SK-N-SH (cell line): Measurements from ENCODE around the gene NOXRED1. TPM values are rescaled to one million over a fixed set of nuclear protein-coding genes. Genes with fewer than 3 reads are reported as not detected.
A peak's percentile ranks its signal among the peaks of the same experiment; 100 is the strongest.

Experiments
- CTCF ChIA-PET: fragments of 300-600, 350-600 bp; formaldehyde crosslinking; extraction: SDS; loops from one replicate; lab custom pipeline; 2021; lab: Yijun Ruan, JAX
- POLR2A ChIA-PET: fragments of 350-600 bp; sonication (Branson Sonifier 250); formaldehyde crosslinking; extraction: SDS; loops from one replicate; lab custom pipeline; 2020; ENCODE audit warnings: antibody characterized with exemption, inconsistent platforms; lab: Yijun Ruan, JAX
- DNase-seq: peaks from one replicate; pipeline ENCODE4 v3.0.0; 2012
- H2AFZ ChIP-seq: fragments of 200-600 bp; sonication (generic); 2 replicates; pipeline ENCODE4 v1.8.1; 2016; ENCODE audit warnings: antibody characterized with exemption, mild to moderate bottlenecking, low read depth
- H3F3A ChIP-seq: fragments of 200-600 bp; sonication (generic); replicated peaks from 2 replicates; pipeline ENCODE3; 2016; ENCODE audit warnings: antibody characterized with exemption, mild to moderate bottlenecking; ENCODE audit not compliant: insufficient read depth
- H3K27ac ChIP-seq, 2 experiments: fragments of 200-500 bp in 1 of 2; fragments of 200-600 bp in 1 of 2; sonication (Bioruptor generic) in 1 of 2; sonication (generic), shearing (Covaris generic) in 1 of 2; 2 replicates each; pipeline versions ENCODE4 v1.5.1 to v1.6.1; 2014 to 2016; ENCODE audit warnings: low read depth in 2 of 2, inconsistent platforms in 1 of 2, low read length in 1 of 2, mild to moderate bottlenecking in 1 of 2, mixed read lengths in 1 of 2
- H3K27me3 ChIP-seq: fragments of 200-600 bp; sonication (generic), shearing (Covaris generic); 2 replicates; pipeline ENCODE4 v1.6.1; 2016; ENCODE audit warnings: mixed run types; ENCODE audit not compliant: insufficient read depth
- H3K36me3 ChIP-seq, 2 experiments: fragments of 200-500 bp in 1 of 2; fragments of 200-600 bp in 1 of 2; sonication (Bioruptor generic) in 1 of 2; sonication (generic) in 1 of 2; replicated peaks in 1 of 2; 2 replicates each; pipeline versions ENCODE3 to v1.5.1; 2014 to 2016; ENCODE audit warnings: low read length in 1 of 2, mild to moderate bottlenecking in 1 of 2; ENCODE audit not compliant: insufficient read depth in 2 of 2, control insufficient read depth in 1 of 2
- H3K4me1 ChIP-seq, 2 experiments: fragments of 200-500 bp in 1 of 2; fragments of 200-600 bp in 1 of 2; sonication (Bioruptor generic) in 1 of 2; sonication (generic), shearing (Covaris generic) in 1 of 2; 2 replicates each; pipeline versions ENCODE4 v1.5.1 to v1.6.1; 2014 to 2016; ENCODE audit warnings: low read depth in 1 of 2, low read length in 1 of 2, mixed run types in 1 of 2; ENCODE audit not compliant: insufficient read depth in 2 of 2, control insufficient read depth in 1 of 2
- H3K4me2 ChIP-seq: fragments of 200-600 bp; sonication (generic), shearing (Covaris generic); 2 replicates; pipeline ENCODE4 v1.6.1; 2017; ENCODE audit warnings: mixed run types
- H3K4me3 ChIP-seq, 2 experiments: fragments of 200-500 bp in 1 of 2; fragments of 200-600 bp in 1 of 2; sonication (Bioruptor generic) in 1 of 2; sonication (generic), shearing (Covaris generic) in 1 of 2; 2 replicates each; pipeline versions ENCODE4 v1.5.1 to v1.8.1; 2014 to 2016; ENCODE audit warnings: low read depth in 2 of 2, inconsistent platforms in 1 of 2, low read length in 1 of 2, mild to moderate bottlenecking in 1 of 2, mixed read lengths in 1 of 2, moderate library complexity in 1 of 2
- H3K79me2 ChIP-seq: fragments of 200-600 bp; sonication (generic); 2 replicates; pipeline ENCODE4 v1.8.1; 2017; ENCODE audit warnings: mild to moderate bottlenecking; ENCODE audit not compliant: insufficient read depth
- H3K9ac ChIP-seq: fragments of 200-600 bp; sonication (generic); 2 replicates; pipeline ENCODE4 v1.6.1; 2017; ENCODE audit warnings: mixed run types
- H3K9me2 ChIP-seq: fragments of 200-600 bp; sonication (generic); 2 replicates; pipeline ENCODE4 v1.6.1; 2017; ENCODE audit warnings: mixed run types
- H3K9me3 ChIP-seq: fragments of 200-600 bp; sonication (generic); 2 replicates; pipeline ENCODE4 v1.6.1; 2017; ENCODE audit warnings: mixed run types, mild to moderate bottlenecking, moderate library complexity
- H4K20me1 ChIP-seq: fragments of 200-600 bp; sonication (generic); 2 replicates; pipeline ENCODE4 v1.6.1; 2017; ENCODE audit warnings: mild to moderate bottlenecking, mixed run types; ENCODE audit not compliant: insufficient read depth
- CHD2 ChIP-seq: fragments of 150-350 bp; IDR thresholded peaks from 2 replicates; pipeline ENCODE4 v1.6.1; 2018; ENCODE audit warnings: low read length; ENCODE audit not compliant: partially characterized antibody
- CTCF ChIP-seq: fragments of 200-600 bp; sonication (generic); IDR thresholded peaks from 2 replicates; pipeline ENCODE4 v1.6.1; 2017; ENCODE audit warnings: antibody characterized with exemption, mild to moderate bottlenecking, moderate library complexity
- ELF1 ChIP-seq: IDR thresholded peaks from 2 replicates; pipeline ENCODE4 v1.4.0; 2012
- EP300 ChIP-seq, 2 experiments: IDR thresholded peaks; 2 replicates each; pipeline versions ENCODE4 v1.4.0 to v1.6.1; 2012; ENCODE audit warnings: borderline replicate concordance in 1 of 2, low read depth in 1 of 2, low read length in 1 of 2
- EZH2phosphoT487 ChIP-seq: fragments of 200-600 bp; sonication (generic); IDR thresholded peaks from 2 replicates; pipeline ENCODE4 v1.6.1; 2017; ENCODE audit warnings: low read depth, mixed run types, mild to moderate bottlenecking, antibody characterized with exemption, moderate library complexity, borderline replicate concordance
- FOSL2 ChIP-seq: IDR thresholded peaks from 2 replicates; pipeline ENCODE4 v1.4.0; 2012; ENCODE audit warnings: low read depth, mild to moderate bottlenecking, moderate library complexity, borderline replicate concordance
- FOXJ3 ChIP-seq: sonication (generic); formaldehyde crosslinking; IDR thresholded peaks from 2 replicates; pipeline ENCODE4 v1.5.1; 2020; ENCODE audit warnings: mild to moderate bottlenecking, missing genetic modification reagents
- FOXM1 ChIP-seq: IDR thresholded peaks from 2 replicates; pipeline ENCODE4 v1.4.0; 2012; ENCODE audit warnings: low read depth, mild to moderate bottlenecking
- GABPA ChIP-seq: IDR thresholded peaks from 2 replicates; pipeline ENCODE4 v1.4.0; 2012; ENCODE audit warnings: low read depth, mild to moderate bottlenecking
- GATA2 ChIP-seq: sonication (generic); formaldehyde crosslinking; IDR thresholded peaks from 2 replicates; pipeline ENCODE4 v1.5.0; 2020; ENCODE audit warnings: mild to moderate bottlenecking, missing genetic modification reagents
- IRF3 ChIP-seq: fragments of 150-350 bp; IDR thresholded peaks from 2 replicates; pipeline ENCODE4 v1.6.1; 2016; ENCODE audit warnings: mild to moderate bottlenecking, low read depth, low read length
- JUND ChIP-seq: IDR thresholded peaks from 2 replicates; pipeline ENCODE4 v1.4.0; 2012
- MAX ChIP-seq: IDR thresholded peaks from 2 replicates; pipeline ENCODE4 v1.4.0; 2012; ENCODE audit warnings: low read depth
- MEF2A ChIP-seq: IDR thresholded peaks from 2 replicates; pipeline ENCODE4 v1.4.0; 2012; ENCODE audit warnings: low read depth, borderline replicate concordance
- MXI1 ChIP-seq: IDR thresholded peaks from 2 replicates; pipeline ENCODE4 v1.6.1; 2012; ENCODE audit warnings: mild to moderate bottlenecking, low read depth, low read length, improper control_type of control experiment
- NFIC ChIP-seq: IDR thresholded peaks from 2 replicates; pipeline ENCODE4 v1.4.0; 2012; ENCODE audit warnings: borderline replicate concordance
- NRF1 ChIP-seq: IDR thresholded peaks from 2 replicates; pipeline ENCODE4 v1.6.1; 2012; ENCODE audit warnings: low read depth, mild to moderate bottlenecking, low read length
- PBX3 ChIP-seq: IDR thresholded peaks from 2 replicates; pipeline ENCODE4; 2012
- POLR2AphosphoS5 ChIP-seq: IDR thresholded peaks from 2 replicates; pipeline ENCODE4 v1.6.1; 2012; ENCODE audit warnings: low read depth, low read length
- SMC3 ChIP-seq: IDR thresholded peaks from 2 replicates; pipeline ENCODE4 v1.6.1; 2012; ENCODE audit warnings: low read depth, low read length, improper control_type of control experiment
- TAF1 ChIP-seq: IDR thresholded peaks from 2 replicates; pipeline ENCODE4 v1.6.1; 2012; ENCODE audit warnings: low read depth, mild to moderate bottlenecking, low read length, moderate library complexity, borderline replicate concordance
- TEAD4 ChIP-seq: IDR thresholded peaks from 2 replicates; pipeline ENCODE4 v1.4.0; 2012; ENCODE audit warnings: mild to moderate bottlenecking, borderline replicate concordance; ENCODE audit not compliant: insufficient read depth
- USF1 ChIP-seq: IDR thresholded peaks from 2 replicates; pipeline ENCODE4 v1.4.0; 2012; ENCODE audit warnings: low read depth, borderline replicate concordance
- USF2 ChIP-seq: fragments of 150-350 bp; IDR thresholded peaks from 2 replicates; pipeline ENCODE4 v1.6.1; 2017; ENCODE audit warnings: antibody characterized with exemption, low read length, low read depth, borderline replicate concordance
- YY1 ChIP-seq: IDR thresholded peaks from 2 replicates; pipeline ENCODE4 v1.4.0; 2012; ENCODE audit warnings: low read depth, mild to moderate bottlenecking
- WGBS: methylation state at CpG from one replicate; pipeline ENCODE4 v1.1.6; 2017; ENCODE audit warnings: low lambda C conversion rate; 5-methylcytosine and 5-hydroxymethylcytosine counted together
- polyA plus RNA-seq, 3 experiments: library from polyadenylated mRNA; depleted of rRNA; stranded (reverse); fragments of >200 nt; gene quantifications; 2 replicates each; pipeline ENCODE4 v1.2.3, GENCODE V29; 2012

NOXRED1 gene
- polyA plus RNA-seq, 1 of the 3 experiments (the other 2 are of a cell fraction), result 0.21 TPM

GRCh38 chr14:77376771-77377501, 46.4 kb downstream of the NOXRED1 start, which contains the start of the genes SAMD15 and TMED8:
TSS of gene SAMD15 (plus strand) at chr14:77377379. CDS start at chr14:77377419, 40 bp downstream.
TSS of gene TMED8 (minus strand) at chr14:77377094. CDS start at chr14:77377053, 41 bp downstream.
- peak within 1 kb of the TSS; percentile 90 for H3K4me2 ChIP-seq
- ChIA-PET POLR2A (interaction anchor here (0.6 to 2.2 kb wide), 8 partner anchors 20 to 332 kb away, joined by 3 to 10 read pairs (median 3); partner anchors contain the start of genes AHSA1, GSTZ1, POMT2 and VIPAS39), CTCF (interaction anchor here (0.7 to 1.3 kb wide), 5 partner anchors 10 to 225 kb away, joined by 3 to 5 read pairs (median 3); no protein-coding TSS in a partner anchor)
- H4K20me1 ChIP-seq, result no peaks in the 10 kb centered on the region
- peak; percentile 95 for DNase-seq
- H3K79me2 ChIP-seq, result peaks cover 34% of the 10 kb centered on the region; the same call in 1 of the 2 replicates
- WGBS, result under 1% methylated on average over 46 of the region's 69 CpGs
- no peaks in the 10 kb centered on the region for H3K36me3 ChIP-seq
- peak within 1 kb of the TSS; percentile 97 to 99 for H3K27ac ChIP-seq
- H3K9me2 ChIP-seq, result no peaks in the 10 kb centered on the region
- peaks cover 4 to 11% of the 10 kb centered on the region in 2 experiments; a peak in 3 of 4 replicates for H3K4me1 ChIP-seq
- peak within 1 kb of the TSS; percentile 95 to 98 for H3K4me3 ChIP-seq
- H3F3A ChIP-seq, result no peaks in the 10 kb centered on the region
- H3K27me3 ChIP-seq, result no peaks in the 10 kb centered on the region
- H3K9me3 ChIP-seq, result no peaks in the 10 kb centered on the region
- H2AFZ ChIP-seq, result peak within 1 kb of the TSS; percentile 96
- H3K9ac ChIP-seq, result peak within 1 kb of the TSS; percentile 87
- TF ChIP-seq FOXM1, result no peak
- peak; percentile 30; the same call in 1 of the 2 replicates for TF ChIP-seq MAX
- peak; percentile 57 for TF ChIP-seq TAF1
- peak; percentile 80 for TF ChIP-seq GABPA
- TF ChIP-seq PBX3, result no peak
- TF ChIP-seq SMC3, result no peak
- peak; percentile 87 for TF ChIP-seq MXI1
- no peak for TF ChIP-seq FOXJ3 (CRISPR knock-in tag)
- no peak for TF ChIP-seq JUND
- TF ChIP-seq FOSL2, result no peak
- 0 out of 2 replicates have a peak, but pooled peaks have one; percentile 16 for TF ChIP-seq GATA2 (CRISPR knock-in tag)
- no peak for TF ChIP-seq IRF3
- no peak for TF ChIP-seq EZH2phosphoT487
- TF ChIP-seq TEAD4, result no peak
- peak; percentile 80; the same call in 1 of the 2 replicates for TF ChIP-seq YY1
- no peak for TF ChIP-seq USF1
- TF ChIP-seq POLR2AphosphoS5, result no peak; the same call in 1 of the 2 replicates
- TF ChIP-seq CHD2, result no peak
- no peak for TF ChIP-seq MEF2A
- TF ChIP-seq CTCF, result peak; percentile 43
- TF ChIP-seq EP300 (IDR thresholded peaks at IDR 0.05; ENCODE audit: borderline replicate concordance in 1 of 2, low read depth in 1 of 2, low read length in 1 of 2), result no peak
- no peak for TF ChIP-seq NFIC
- peak; percentile 42 for TF ChIP-seq NRF1
- no peak for TF ChIP-seq USF2
- peak; percentile 79 for TF ChIP-seq ELF1
